ENCODE measurements around the gene TM9SF1.

Gene TM9SF1

GRCh38 chr14:24194873-24195185 lies 412 bp downstream of the TM9SF1 start:
- no peak for DNase-seq

GRCh38 chr14:24194186-24194872 lies 912 bp downstream of the TM9SF1 start:
- DNase-seq: no peak

- DNase-seq: no peak
These were observed 2.3 kb downstream of the TM9SF1 start for GRCh38 chr14:24192933-24193332.

GRCh38 chr14:24190416-24190815 lies 4.8 kb downstream of the TM9SF1 start:
- no peak for DNase-seq

GRCh38 chr14:24189460-24189859 lies 5.8 kb downstream of the TM9SF1 start:
- DNase-seq: no peak

- no peak for DNase-seq
These were observed 6.2 kb downstream of the TM9SF1 start for GRCh38 chr14:24189059-24189375.

- DNase-seq: peak; percentile 96
These were observed 6.8 kb downstream of the TM9SF1 start, which contains the start of gene IPO4 for GRCh38 chr14:24188251-24189058. Gene IPO4 (minus strand): TSS chr14:24188816. CDS start chr14:24188787, 29 bp downstream.

GRCh38 chr14:24187539-24187915 lies 7.7 kb downstream of the TM9SF1 start:
- DNase-seq: no peak

GRCh38 chr14:24186831-24187538 lies 8.3 kb downstream of the TM9SF1 start:
- DNase-seq: no peak

- no peak for DNase-seq
These were observed 9.5 kb downstream of the TM9SF1 start for GRCh38 chr14:24185741-24186140.

GRCh38 chr14:24185026-24185425 lies 10.2 kb downstream of the TM9SF1 start:
- DNase-seq: no peak

- DNase-seq: no peak
These were observed 10.9 kb downstream of the TM9SF1 start for GRCh38 chr14:24184104-24184970.

GRCh38 chr14:24183014-24183481 lies 12.2 kb downstream of the TM9SF1 start:
- no peak for DNase-seq

- no peak for DNase-seq
These were observed 12.9 kb downstream of the TM9SF1 start for GRCh38 chr14:24182110-24182882.

GRCh38 chr14:24181371-24182077 lies 13.7 kb downstream of the TM9SF1 start:
- DNase-seq: no peak

- DNase-seq: no peak
These were observed 15.1 kb downstream of the TM9SF1 start for GRCh38 chr14:24179961-24180796.

GRCh38 chr14:24179294-24179960 lies 15.8 kb downstream of the TM9SF1 start:
- no peak for DNase-seq

- no peak for DNase-seq
These were observed 16.7 kb downstream of the TM9SF1 start for GRCh38 chr14:24178399-24179178.

- no peak for DNase-seq
These were observed 17.4 kb downstream of the TM9SF1 start for GRCh38 chr14:24177891-24178290.

All from NCI-H1694 treated with DMSO at 0.1 percent for 48 hours (cell line).